GM10266 (cell line): ENCODE data around the gene LMO2.
"Not testable (repeated sequence)": the region's sequence is repeated elsewhere in the genome, so short reads cannot be mapped to it uniquely, and the experiment has no call there.

Experiments used
- DNase-seq: peaks from one replicate; pipeline ENCODE4 v3.0.0; 2012; ENCODE audit errors: extremely low spot score
- TF ChIP-seq, protein P1 (sequence below): IDR thresholded peaks from 2 replicates; pipeline ENCODE4 v1.5.1; 2012; ENCODE audit warnings: mild to moderate bottlenecking, low read depth; ENCODE audit not compliant: control insufficient read depth, insufficient read depth; ENCODE audit errors: missing control alignments

The LMO2 gene

DNA sequence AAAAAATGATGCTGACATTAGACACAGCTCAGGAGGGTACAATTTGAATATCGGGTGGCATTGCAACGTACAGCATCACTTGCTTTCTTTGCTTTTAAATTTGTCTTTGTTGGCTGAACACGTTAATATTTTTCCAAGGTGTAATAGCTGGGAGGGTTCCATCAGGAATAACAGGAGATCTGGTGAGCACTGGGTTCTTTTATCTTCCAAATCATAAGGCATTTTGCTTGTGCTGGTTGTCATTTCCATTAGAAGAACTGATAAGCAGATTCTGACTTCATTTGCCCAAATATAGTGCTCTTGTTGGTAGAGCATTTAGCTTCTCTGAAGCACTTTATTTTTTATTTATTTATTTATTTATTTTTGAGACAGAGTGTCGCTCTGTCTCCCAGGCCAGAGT lies 48.9 kb downstream of the LMO2 start:
- TF ChIP-seq, protein P1, sequence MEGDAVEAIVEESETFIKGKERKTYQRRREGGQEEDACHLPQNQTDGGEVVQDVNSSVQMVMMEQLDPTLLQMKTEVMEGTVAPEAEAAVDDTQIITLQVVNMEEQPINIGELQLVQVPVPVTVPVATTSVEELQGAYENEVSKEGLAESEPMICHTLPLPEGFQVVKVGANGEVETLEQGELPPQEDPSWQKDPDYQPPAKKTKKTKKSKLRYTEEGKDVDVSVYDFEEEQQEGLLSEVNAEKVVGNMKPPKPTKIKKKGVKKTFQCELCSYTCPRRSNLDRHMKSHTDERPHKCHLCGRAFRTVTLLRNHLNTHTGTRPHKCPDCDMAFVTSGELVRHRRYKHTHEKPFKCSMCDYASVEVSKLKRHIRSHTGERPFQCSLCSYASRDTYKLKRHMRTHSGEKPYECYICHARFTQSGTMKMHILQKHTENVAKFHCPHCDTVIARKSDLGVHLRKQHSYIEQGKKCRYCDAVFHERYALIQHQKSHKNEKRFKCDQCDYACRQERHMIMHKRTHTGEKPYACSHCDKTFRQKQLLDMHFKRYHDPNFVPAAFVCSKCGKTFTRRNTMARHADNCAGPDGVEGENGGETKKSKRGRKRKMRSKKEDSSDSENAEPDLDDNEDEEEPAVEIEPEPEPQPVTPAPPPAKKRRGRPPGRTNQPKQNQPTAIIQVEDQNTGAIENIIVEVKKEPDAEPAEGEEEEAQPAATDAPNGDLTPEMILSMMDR: no peak
- no peak for DNase-seq

DNA sequence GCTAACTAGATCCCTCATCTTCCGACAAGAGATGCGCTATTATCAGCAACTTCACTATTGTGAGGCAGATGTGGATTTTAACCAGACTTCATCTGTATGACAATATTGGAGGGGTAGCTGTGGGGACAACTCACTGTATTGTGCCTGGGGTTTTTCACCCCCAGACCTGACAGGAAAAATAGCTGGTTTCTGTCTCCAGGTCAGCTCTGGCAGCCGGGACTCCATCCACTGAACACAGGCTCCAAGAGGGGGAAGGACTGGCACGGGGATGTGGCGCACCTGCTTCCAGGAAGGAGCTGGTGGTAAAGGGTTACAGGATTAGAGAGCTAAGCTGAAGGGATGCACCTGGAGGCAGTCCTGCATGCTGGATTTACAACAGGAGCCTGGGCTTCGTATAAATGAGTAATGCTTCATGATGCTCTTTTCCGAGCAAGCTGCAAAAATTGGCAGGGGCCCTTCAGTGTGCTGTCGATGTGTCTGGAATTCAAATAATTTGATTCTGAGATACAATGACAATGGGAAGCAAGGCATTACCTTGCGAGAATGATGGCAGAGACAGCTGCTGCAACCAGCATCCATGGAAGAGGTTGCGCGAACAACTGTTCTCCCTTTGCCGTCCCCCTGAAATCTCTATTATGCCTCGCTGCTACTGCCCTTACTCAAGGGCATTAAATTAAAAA lies 49.5 kb downstream of the LMO2 start:
- DNase-seq: no peak
- TF ChIP-seq, protein P1: no peak

DNA sequence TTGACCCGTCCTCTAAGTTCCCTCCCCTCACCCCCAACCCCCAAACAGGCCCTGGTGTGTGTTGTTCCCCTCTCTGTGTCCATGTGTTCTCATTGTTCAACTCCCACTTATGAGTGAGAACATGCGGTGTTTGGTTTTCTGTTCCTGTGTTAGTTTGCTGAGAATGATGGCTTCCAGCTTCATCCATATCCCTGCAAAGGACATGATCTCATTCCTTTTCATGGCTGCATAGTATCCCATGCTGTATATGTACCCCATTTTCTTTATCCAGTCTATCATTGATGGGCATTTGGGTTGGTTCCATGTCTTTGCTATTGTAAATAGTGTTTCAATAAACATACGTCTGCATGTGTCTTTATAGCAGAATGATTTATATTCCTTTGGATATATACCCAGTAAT lies 53.6 kb downstream of the LMO2 start:
- not testable (repeated sequence) for DNase-seq

DNA sequence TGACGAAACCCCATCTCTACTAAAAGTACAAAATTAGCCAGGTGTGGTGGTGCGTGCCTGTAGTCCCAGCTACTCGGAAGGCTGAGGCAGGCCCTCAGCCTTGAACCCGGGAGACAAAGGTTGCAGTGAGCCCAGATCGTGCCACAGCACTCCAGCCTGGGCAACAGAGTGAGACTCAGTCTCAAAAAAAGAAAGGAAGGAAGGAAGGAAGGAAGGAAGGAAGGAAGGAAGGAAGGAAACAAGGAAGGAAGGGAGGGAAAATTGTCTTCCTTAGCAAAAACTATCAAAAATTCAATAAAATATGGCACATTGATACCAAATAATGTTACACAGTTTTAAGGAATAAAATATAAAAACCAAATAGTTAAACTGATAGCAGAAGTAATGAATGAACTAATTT lies 54.5 kb downstream of the LMO2 start:
- DNase-seq: not testable (repeated sequence)

DNA sequence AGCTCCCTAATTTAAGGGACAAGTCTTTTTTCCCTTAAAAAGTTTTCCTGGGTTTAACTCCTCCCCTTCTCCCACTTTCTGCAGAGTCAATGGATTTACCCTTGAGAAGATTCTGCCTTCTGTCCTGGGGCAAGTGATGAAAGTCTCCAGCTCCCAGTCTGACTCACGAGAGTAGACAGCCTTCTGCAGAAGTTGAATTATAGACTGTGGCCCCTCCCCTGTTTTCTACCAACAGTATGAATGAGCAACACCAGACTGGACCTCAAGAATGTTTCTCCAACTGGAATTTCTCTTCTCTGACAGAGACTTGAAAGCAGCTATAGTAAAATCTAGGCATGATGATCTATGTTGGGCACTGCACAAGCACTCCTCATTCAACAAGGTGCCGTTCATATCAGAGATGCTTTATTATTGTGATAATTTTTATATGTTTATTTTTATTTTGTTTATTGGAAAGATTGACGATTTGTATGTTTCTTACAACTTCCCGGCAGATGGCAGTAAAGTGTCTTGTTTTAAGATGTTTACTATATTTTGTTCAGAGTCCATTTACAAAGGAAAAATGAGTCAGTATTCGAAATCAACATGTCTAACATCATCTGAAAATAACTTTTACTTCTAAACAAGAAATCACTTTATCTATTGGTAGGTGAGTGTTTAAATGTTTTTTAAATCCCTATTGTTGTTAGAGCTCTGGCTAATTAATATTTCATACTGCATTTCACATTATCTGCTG lies 56.6 kb downstream of the LMO2 start:
- TF ChIP-seq, protein P1: peak; percentile 26

DNA sequence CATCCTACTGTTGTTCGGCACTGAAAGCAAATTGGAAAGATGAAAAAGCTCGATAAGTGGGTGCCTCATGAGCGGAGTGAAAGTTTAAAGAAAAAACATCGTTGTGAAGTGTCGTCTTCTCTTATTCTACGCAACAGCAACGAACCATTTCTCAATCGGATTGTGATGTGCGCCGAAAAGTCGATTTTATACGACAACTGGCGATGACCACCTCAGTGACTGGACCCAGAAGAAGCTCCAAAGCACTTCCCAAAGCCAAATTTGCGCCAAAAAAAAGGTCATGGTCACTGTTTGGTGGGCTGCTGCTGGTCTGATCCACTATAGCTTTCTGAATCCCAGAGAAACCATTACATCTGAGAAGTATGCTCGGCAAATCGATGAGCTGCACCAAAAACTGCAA lies 59.2 kb downstream of the LMO2 start:
- DNase-seq: no peak
- TF ChIP-seq, protein P1: no peak

More for the DNA sequence above, 56.6 kb downstream of the LMO2 start:
- no peak for DNase-seq

DNA sequence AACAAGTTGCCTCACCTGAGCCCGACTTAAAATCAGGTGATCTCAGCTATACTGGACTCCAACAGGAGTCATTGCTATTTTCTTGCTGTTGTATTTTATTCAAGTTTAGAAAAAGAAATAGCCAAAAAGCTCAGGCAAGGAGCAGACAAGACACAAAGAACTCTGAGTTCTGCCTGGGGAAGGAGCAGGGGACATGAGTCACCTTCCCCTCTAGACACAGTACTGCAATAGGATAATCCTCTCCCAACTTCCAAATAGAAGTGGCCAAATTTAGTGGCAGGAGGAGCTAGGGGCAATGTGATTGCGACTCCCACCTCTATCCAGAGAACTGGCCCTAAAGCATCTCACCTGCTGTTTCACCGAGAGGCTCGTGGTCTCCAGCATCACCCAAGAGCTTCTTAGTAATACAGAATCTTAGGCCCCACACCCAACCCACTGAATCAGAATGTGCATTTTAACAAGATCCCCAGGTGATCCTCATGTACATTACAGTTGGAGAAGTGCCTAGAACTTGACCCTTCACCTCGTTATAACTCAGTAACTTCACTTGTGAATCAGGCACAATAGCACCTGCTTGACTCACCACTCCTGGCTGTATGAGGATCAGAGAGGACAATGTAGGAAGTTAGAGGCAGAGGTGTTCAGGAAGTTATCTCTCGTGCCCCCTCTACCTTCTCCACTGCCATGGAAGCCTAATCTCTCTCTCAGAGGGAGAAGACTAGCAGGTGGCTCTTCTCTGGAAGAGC lies 60.8 kb downstream of the LMO2 start:
- DNase-seq: no peak
- TF ChIP-seq, protein P1: no peak
